Thyroid gland (tissue), 4 donors: ENCODE results near the gene CCR1. TPM values are rescaled to one million over a fixed set of nuclear protein-coding genes. Genes with fewer than 3 reads are reported as not detected.
A peak's percentile ranks its signal among the peaks of the same experiment; 100 is the strongest.

Experiments used
- DNase-seq, 2 donors: peaks; one replicate each; pipeline ENCODE4 v3.0.0-alpha.2; 2019
- H3K27ac ChIP-seq, 3 donors: fragments of 200-600 bp; sonication (generic); 1 replicate in 2 of 3; 2 replicates in 1 of 3; pipeline ENCODE4 v1.5.1; 2016 to 2019; ENCODE audit warnings: mild to moderate bottlenecking in 1 of 3, moderate library complexity in 1 of 3
- H3K27me3 ChIP-seq: fragments of 200-600 bp; sonication (generic); one replicate; pipeline ENCODE4 v1.5.1; 2019
- H3K36me3 ChIP-seq, 2 donors: fragments of 200-600 bp; sonication (generic); one replicate each; pipeline ENCODE4 v1.5.1; 2016 to 2019
- H3K4me1 ChIP-seq, 2 donors: fragments of 200-600 bp; sonication (generic); one replicate each; pipeline ENCODE4 v1.5.1; 2017 to 2019
- H3K4me3 ChIP-seq, 3 donors: fragments of 200-600 bp; sonication (generic); replicated peaks in 1 of 3; 1 replicate in 2 of 3; 2 replicates in 1 of 3; pipeline ENCODE4 v1.5.1; 2016; ENCODE audit warnings: mild to moderate bottlenecking in 1 of 3
- H3K9me3 ChIP-seq: fragments of 200-600 bp; sonication (generic); one replicate; pipeline ENCODE4 v1.5.1; 2017
- CTCF ChIP-seq, 6 experiments: fragments of 200-600 bp in 3 of 6; fragments of 450-650 bp in 3 of 6; sonication (generic) in 3 of 6; IDR thresholded peaks; one replicate each; pipeline ENCODE4 v1.5.1; 2016 to 2019; ENCODE audit warnings: antibody characterized with exemption in 6 of 6, mild to moderate bottlenecking in 2 of 6, inconsistent platforms in 1 of 6, moderate library complexity in 1 of 6
- POLR2A ChIP-seq, 2 donors: fragments of 450-650 bp; IDR thresholded peaks; one replicate each; pipeline ENCODE4 v1.6.1; 2017; ENCODE audit warnings: antibody characterized with exemption in 2 of 2, mild to moderate bottlenecking in 2 of 2, moderate library complexity in 1 of 2
- WGBS, 2 donors: methylation state at CpG; one replicate each; pipeline ENCODE4 v1.1.5; 2017; 5-methylcytosine and 5-hydroxymethylcytosine counted together
- intact Hi-C: fragments of 100-400 bp; cut with DNase I; formaldehyde crosslinking; loops from one replicate; pipeline ENCODE4 v1.15.1; 2023
- total RNA-seq, 4 donors: library from RNA; depleted of rRNA; stranded (reverse); fragments of >200 nt; gene quantifications; one replicate each; pipeline ENCODE4 v1.2.3, GENCODE V29; 2016

Gene CCR1
- total RNA-seq = 1 to 10 TPM in 3 of 4 donors, under 1 TPM in 1; 0.98 to 3.4 (median 2.3) TPM

- intact Hi-C loops = no loop called here
- Histone ChIP-seq H3K4me1 (no peaks in the 10 kb centered on the region), H3K9me3 (no peaks in the 10 kb centered on the region), H3K4me3 (no peak within 1 kb of the TSS), H3K27ac (no peak within 1 kb of the TSS), H3K36me3 (no peaks in the 10 kb centered on the region), H3K27me3 (no peaks in the 10 kb centered on the region)
- 14 to 31% methylated on average over 3 of the region's 3 CpGs for WGBS, 2 donors
- no peak for TF ChIP-seq POLR2A (IDR thresholded peaks at IDR 0.05)
- peak in 4 of 6 experiments; percentile 30 to 52 (median 38) for TF ChIP-seq CTCF (IDR thresholded peaks at IDR 0.05)
- DNase-seq = peak; percentile 49 to 50
Observed at GRCh38 chr3:46208167-46208704, at the start of gene CCR1. Gene CCR1 (minus strand): TSS chr3:46208313. CDS start chr3:46204313, 4,000 bp downstream.

GRCh38 chr3:46252980-46253379 lies 44.9 kb upstream of the CCR1 start:
- H3K9me3 ChIP-seq = no peaks in the 10 kb centered on the region
- TF ChIP-seq CTCF (IDR thresholded peaks at IDR 0.05) (no peak), POLR2A (IDR thresholded peaks at IDR 0.05) (no peak)
- H3K27me3 ChIP-seq = no peaks in the 10 kb centered on the region
- H3K27ac ChIP-seq = no peak overlapping the region
- H3K4me1 ChIP-seq = no peaks in the 10 kb centered on the region
- H3K4me3 ChIP-seq = no peak overlapping the region
- no peak for DNase-seq
- intact Hi-C loops = no loop called here
- 70 to 75% methylated on average over 1 of the region's 1 CpG for WGBS, 2 donors
- no peaks in the 10 kb centered on the region for H3K36me3 ChIP-seq

- Histone ChIP-seq H3K4me3 (no peak overlapping the region), H3K36me3 (no peaks in the 10 kb centered on the region), H3K4me1 (no peaks in the 10 kb centered on the region), H3K9me3 (no peaks in the 10 kb centered on the region), H3K27me3 (no peaks in the 10 kb centered on the region), H3K27ac (no peak overlapping the region)
- no peak for DNase-seq
- WGBS, 2 donors = 75 to 88% methylated on average over 3 of the region's 3 CpGs
- intact Hi-C loops = no loop called here
- no peak for TF ChIP-seq CTCF (IDR thresholded peaks at IDR 0.05)
- TF ChIP-seq POLR2A (IDR thresholded peaks at IDR 0.05) = no peak
Observed at GRCh38 chr3:46245146-46245545, 37.0 kb upstream of the CCR1 start.

- no peaks in the 10 kb centered on the region for H3K9me3 ChIP-seq
Observed at GRCh38 chr3:46243560-46243959, 35.4 kb upstream of the CCR1 start.

More at GRCh38 chr3:46243560-46243959, 35.4 kb upstream of the CCR1 start:
- Histone ChIP-seq H3K27ac (no peak overlapping the region), H3K36me3 (no peaks in the 10 kb centered on the region), H3K4me1 (no peaks in the 10 kb centered on the region), H3K4me3 (no peak overlapping the region), H3K27me3 (no peaks in the 10 kb centered on the region)
- 61 to 67% methylated on average over 2 of the region's 2 CpGs for whole genome bisulfite sequencing, 2 donors
- intact Hi-C loops = no loop called here
- DNase-seq = no peak
- TF ChIP-seq POLR2A (IDR thresholded peaks at IDR 0.05) (no peak), CTCF (IDR thresholded peaks at IDR 0.05) (no peak)
